ENCODE measurements around the gene NOS1. TPM values are rescaled to one million over a fixed set of nuclear protein-coding genes. Genes with fewer than 3 reads are reported as not detected.

The NOS1 gene
- total RNA-seq, 1 experiment from 2014 or later, result 2.3 TPM

DNA sequence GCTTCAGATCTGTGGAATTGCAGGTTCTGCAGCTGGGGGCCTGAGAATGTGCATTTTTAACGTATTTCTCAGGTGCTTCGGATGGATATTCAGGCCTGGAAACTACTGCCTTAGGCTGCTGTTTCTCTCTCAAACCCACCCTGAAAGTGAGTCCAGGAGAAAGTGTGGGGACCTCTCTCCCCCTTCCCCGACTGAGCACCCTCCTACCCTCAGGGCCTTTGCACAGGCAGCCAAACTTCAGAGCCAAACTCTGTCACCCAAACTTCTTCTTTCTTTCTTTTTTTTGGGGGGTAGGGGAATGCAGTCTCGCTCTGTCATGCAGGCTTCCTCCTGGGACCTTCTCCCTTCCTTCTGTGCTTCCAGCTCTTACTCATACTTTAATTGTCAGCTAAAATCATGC lies 88.7 kb downstream of the NOS1 start:
- no peak overlapping the region for H3K4me3 Mint-ChIP-seq
- H3K4me1 ChIP-seq (ENCODE audit: insufficient read depth, low read length), result no peaks in the 10 kb centered on the region

More for the DNA sequence above, 88.7 kb downstream of the NOS1 start:
- H3K27ac ChIP-seq (ENCODE audit: insufficient read length, low read depth, low read length), result no peak overlapping the region
- H4K5ac ChIP-seq (ENCODE audit: insufficient read length, low read depth, low read length), result no peak overlapping the region
- peaks cover 0 to 4% (median 3%) of the 10 kb centered on the region in 3 experiments; a peak in 2 of 7 replicates for H3K36me3 Mint-ChIP-seq (ENCODE audit: insufficient read depth in 1 of 3, low read depth in 3 of 3)
- no peaks in the 10 kb centered on the region for H3K79me1 ChIP-seq (ENCODE audit: insufficient read depth, low read depth, low read length, poor library complexity, severe bottlenecking)
- no peaks in the 10 kb centered on the region; a peak in 2 of 5 replicates for H3K9me3 Mint-ChIP-seq
- H3T11ph ChIP-seq (ENCODE audit: low read length), result no peak overlapping the region
- H2BK12ac ChIP-seq (ENCODE audit: insufficient read length, low read depth, low read length), result no peak overlapping the region
- no peak overlapping the region for H2BK20ac ChIP-seq (ENCODE audit: low read depth, low read length, poor library complexity, severe bottlenecking)
- no peak overlapping the region for H4K91ac ChIP-seq (ENCODE audit: insufficient read length, low read depth, low read length)
- H2BK120ac ChIP-seq (ENCODE audit: low read depth, low read length, poor library complexity, severe bottlenecking), result no peak overlapping the region
- no peak for DNase-seq
- no peak overlapping the region for H2AK5ac ChIP-seq (ENCODE audit: insufficient read length, low read length)
- no peak overlapping the region for H4K8ac ChIP-seq (replicated peaks; ENCODE audit: insufficient read length, low read depth, low read length)
- H3K23ac ChIP-seq (ENCODE audit: insufficient read length, low read depth, low read length), result no peak overlapping the region
- TF ChIP-seq, protein P1, sequence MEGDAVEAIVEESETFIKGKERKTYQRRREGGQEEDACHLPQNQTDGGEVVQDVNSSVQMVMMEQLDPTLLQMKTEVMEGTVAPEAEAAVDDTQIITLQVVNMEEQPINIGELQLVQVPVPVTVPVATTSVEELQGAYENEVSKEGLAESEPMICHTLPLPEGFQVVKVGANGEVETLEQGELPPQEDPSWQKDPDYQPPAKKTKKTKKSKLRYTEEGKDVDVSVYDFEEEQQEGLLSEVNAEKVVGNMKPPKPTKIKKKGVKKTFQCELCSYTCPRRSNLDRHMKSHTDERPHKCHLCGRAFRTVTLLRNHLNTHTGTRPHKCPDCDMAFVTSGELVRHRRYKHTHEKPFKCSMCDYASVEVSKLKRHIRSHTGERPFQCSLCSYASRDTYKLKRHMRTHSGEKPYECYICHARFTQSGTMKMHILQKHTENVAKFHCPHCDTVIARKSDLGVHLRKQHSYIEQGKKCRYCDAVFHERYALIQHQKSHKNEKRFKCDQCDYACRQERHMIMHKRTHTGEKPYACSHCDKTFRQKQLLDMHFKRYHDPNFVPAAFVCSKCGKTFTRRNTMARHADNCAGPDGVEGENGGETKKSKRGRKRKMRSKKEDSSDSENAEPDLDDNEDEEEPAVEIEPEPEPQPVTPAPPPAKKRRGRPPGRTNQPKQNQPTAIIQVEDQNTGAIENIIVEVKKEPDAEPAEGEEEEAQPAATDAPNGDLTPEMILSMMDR (conservative IDR thresholded peaks at IDR 0.05), result no peak
- H2BK5ac ChIP-seq (ENCODE audit: insufficient read length, low read length), result no peak overlapping the region
- no peak overlapping the region for H3K4me2 ChIP-seq (ENCODE audit: insufficient read depth, insufficient read length, low read length)
- H3K56ac ChIP-seq (ENCODE audit: insufficient read length, low read depth, low read length), result no peak overlapping the region
- no peaks in the 10 kb centered on the region for H3K27me3 ChIP-seq (ENCODE audit: insufficient read depth, low read length)
- no peaks in the 10 kb centered on the region for H4K20me1 ChIP-seq (ENCODE audit: control insufficient read depth, insufficient read depth, insufficient read length)
- H3K27me3 Mint-ChIP-seq (ENCODE audit: low read depth), result no peaks in the 10 kb centered on the region; the same call in 1 of the 2 replicates
- peaks cover 5 to 6% of the 10 kb centered on the region in 2 experiments for H3K4me1 Mint-ChIP-seq
- no CpG with 5 or more reads among the region's 4 CpGs for WGBS (ENCODE audit: extremely low coverage, insufficient read length, low lambda C conversion rate)
- peak overlapping the region in 1 of 3 experiments; percentile 34; a peak in 1 of 7 replicates for H3K27ac Mint-ChIP-seq
- no peaks in the 10 kb centered on the region for H3K23me2 ChIP-seq (ENCODE audit: insufficient read length, low read depth, low read length, poor library complexity, severe bottlenecking)
- no peak overlapping the region for H3K18ac ChIP-seq (ENCODE audit: insufficient read length, low read depth, low read length)
- no peaks in the 10 kb centered on the region for H3K79me2 ChIP-seq (ENCODE audit: insufficient read depth, low read length)
- H3K9me3 ChIP-seq (ENCODE audit: control insufficient read depth, low read depth, low read length), result no peaks in the 10 kb centered on the region
- H2BK15ac ChIP-seq (ENCODE audit: low read depth, low read length), result no peak overlapping the region
- no peak overlapping the region for H2AFZ ChIP-seq (ENCODE audit: low read length)
- no peak overlapping the region for H3K4ac ChIP-seq (ENCODE audit: low read depth, low read length)
- no peak overlapping the region for H3K9ac ChIP-seq (ENCODE audit: extremely low read depth, insufficient read length, low read length)
- no peak overlapping the region for H3K14ac ChIP-seq (ENCODE audit: insufficient read depth, low read length)
